Measurements from ENCODE around the gene PRKCE. TPM values are rescaled to one million over a fixed set of nuclear protein-coding genes. Genes with fewer than 3 reads are reported as not detected.

PRKCE gene
- total RNA-seq, 1 experiment from 2014 or later, result 2.4 TPM

GRCh38 chr2:45675263-45675812 lies 23.9 kb downstream of the PRKCE start:
- Histone ChIP-seq H3K36me3 (ENCODE audit: insufficient read depth, low read length, poor library complexity, severe bottlenecking) (no peaks in the 10 kb centered on the region), H3K4me1 (ENCODE audit: insufficient read depth, low read length, poor library complexity, severe bottlenecking) (no peaks in the 10 kb centered on the region), H3K4me3 (ENCODE audit: low read depth, low read length, poor library complexity, severe bottlenecking) (no peak overlapping the region), H3K27me3 (replicated peaks; ENCODE audit: insufficient read depth, low read depth, low read length, poor library complexity) (no peaks in the 10 kb centered on the region), H3K9me3 (ENCODE audit: low read depth, low read length, poor library complexity, severe bottlenecking) (no peaks in the 10 kb centered on the region), H3K27ac (ENCODE audit: low read depth, low read length, poor library complexity, severe bottlenecking) (no peak overlapping the region)
- POLR2A ChIA-PET (ENCODE audit: low non-redundant PET), result no interaction called here
- CTCF ChIA-PET, result no interaction called here
- DNase-seq (ENCODE audit: low spot score), result no peak
- no TSS peak for BruUV-seq (replicated peaks)
- intact Hi-C loops (cut with micrococcal nuclease; ENCODE audit: unreplicated experiment), result no loop called here
- TF ChIP-seq CTCF (conservative IDR thresholded peaks at IDR 0.05; ENCODE audit: low read depth, low read length) (no peak), EZH2 (IDR thresholded peaks at IDR 0.05; ENCODE audit: borderline replicate concordance, low read depth, low read length, poor library complexity, severe bottlenecking) (no peak)

GRCh38 chr2:45676088-45676487 lies 24.6 kb downstream of the PRKCE start:
- H3K27me3 ChIP-seq (replicated peaks; ENCODE audit: insufficient read depth, low read depth, low read length, poor library complexity), result no peaks in the 10 kb centered on the region
- H3K4me3 ChIP-seq (ENCODE audit: low read depth, low read length, poor library complexity, severe bottlenecking), result no peak overlapping the region
- POLR2A ChIA-PET (ENCODE audit: low non-redundant PET), result no interaction called here
- H3K36me3 ChIP-seq (ENCODE audit: insufficient read depth, low read length, poor library complexity, severe bottlenecking), result no peaks in the 10 kb centered on the region
- BruUV-seq (replicated peaks), result no TSS peak
- CTCF ChIA-PET, result no interaction called here
- intact Hi-C loops (cut with micrococcal nuclease; ENCODE audit: unreplicated experiment), result no loop called here
- no peak for TF ChIP-seq CTCF (conservative IDR thresholded peaks at IDR 0.05; ENCODE audit: low read depth, low read length)
- TF ChIP-seq EZH2 (IDR thresholded peaks at IDR 0.05; ENCODE audit: borderline replicate concordance, low read depth, low read length, poor library complexity, severe bottlenecking), result no peak
- no peaks in the 10 kb centered on the region for H3K4me1 ChIP-seq (ENCODE audit: insufficient read depth, low read length, poor library complexity, severe bottlenecking)
- no peak overlapping the region for H3K27ac ChIP-seq (ENCODE audit: low read depth, low read length, poor library complexity, severe bottlenecking)
- H3K9me3 ChIP-seq (ENCODE audit: low read depth, low read length, poor library complexity, severe bottlenecking), result no peaks in the 10 kb centered on the region
- DNase-seq (ENCODE audit: low spot score), result no peak

GRCh38 chr2:45678791-45679348 lies 27.4 kb downstream of the PRKCE start:
- TF ChIP-seq EZH2 (IDR thresholded peaks at IDR 0.05; ENCODE audit: borderline replicate concordance, low read depth, low read length, poor library complexity, severe bottlenecking) (no peak), CTCF (conservative IDR thresholded peaks at IDR 0.05; ENCODE audit: low read depth, low read length) (no peak)
- POLR2A ChIA-PET (ENCODE audit: low non-redundant PET), result no interaction called here
- CTCF ChIA-PET, result no interaction called here
- H3K9me3 ChIP-seq (ENCODE audit: low read depth, low read length, poor library complexity, severe bottlenecking), result no peaks in the 10 kb centered on the region
- H3K4me3 ChIP-seq (ENCODE audit: low read depth, low read length, poor library complexity, severe bottlenecking), result no peak overlapping the region
- intact Hi-C loops (cut with micrococcal nuclease; ENCODE audit: unreplicated experiment), result no loop called here
- no peaks in the 10 kb centered on the region for H3K27me3 ChIP-seq (replicated peaks; ENCODE audit: insufficient read depth, low read depth, low read length, poor library complexity)
- BruUV-seq (replicated peaks), result no TSS peak
- H3K27ac ChIP-seq (ENCODE audit: low read depth, low read length, poor library complexity, severe bottlenecking), result no peak overlapping the region
- no peaks in the 10 kb centered on the region for H3K36me3 ChIP-seq (ENCODE audit: insufficient read depth, low read length, poor library complexity, severe bottlenecking)
- DNase-seq (ENCODE audit: low spot score), result no peak
- H3K4me1 ChIP-seq (ENCODE audit: insufficient read depth, low read length, poor library complexity, severe bottlenecking), result no peaks in the 10 kb centered on the region
